Measurements from ENCODE around the gene UROS. TPM values are rescaled to one million over a fixed set of nuclear protein-coding genes. Genes with fewer than 3 reads are reported as not detected.

Gene UROS
- polyA plus RNA-seq, 2 of the 4 experiments (the other 2 are of a cell fraction) = 52.9 to 71.1 TPM

DNA sequence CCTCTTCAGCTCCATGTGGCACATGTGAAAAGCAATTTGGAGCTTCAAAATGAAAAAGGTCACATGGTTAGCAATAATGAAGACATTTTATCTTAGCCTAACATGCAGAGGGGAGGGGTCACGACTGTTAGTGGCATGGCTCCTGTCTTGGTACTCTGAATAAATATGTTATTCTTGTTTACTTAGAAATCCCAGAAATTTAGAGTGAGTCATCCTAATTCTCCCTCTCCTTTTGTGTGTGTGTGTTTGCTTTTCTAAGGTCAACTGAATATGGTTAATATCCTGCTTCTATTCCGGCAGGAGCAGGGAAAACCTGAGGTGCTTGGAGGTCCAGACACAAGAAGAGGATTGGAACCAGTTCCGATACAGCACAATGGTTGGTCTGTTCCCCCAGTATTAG lies 17.9 kb upstream of the UROS start (continued):
- TF ChIP-seq, protein P1, sequence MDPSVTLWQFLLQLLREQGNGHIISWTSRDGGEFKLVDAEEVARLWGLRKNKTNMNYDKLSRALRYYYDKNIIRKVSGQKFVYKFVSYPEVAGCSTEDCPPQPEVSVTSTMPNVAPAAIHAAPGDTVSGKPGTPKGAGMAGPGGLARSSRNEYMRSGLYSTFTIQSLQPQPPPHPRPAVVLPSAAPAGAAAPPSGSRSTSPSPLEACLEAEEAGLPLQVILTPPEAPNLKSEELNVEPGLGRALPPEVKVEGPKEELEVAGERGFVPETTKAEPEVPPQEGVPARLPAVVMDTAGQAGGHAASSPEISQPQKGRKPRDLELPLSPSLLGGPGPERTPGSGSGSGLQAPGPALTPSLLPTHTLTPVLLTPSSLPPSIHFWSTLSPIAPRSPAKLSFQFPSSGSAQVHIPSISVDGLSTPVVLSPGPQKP (IDR thresholded peaks at IDR 0.05; ENCODE audit: low read depth, low read length) = no peak
- TF ChIP-seq SMC3 (IDR thresholded peaks at IDR 0.05) (no peak), EHMT2 (IDR thresholded peaks at IDR 0.05; ENCODE audit: low read depth) (no peak), E2F6 (IDR thresholded peaks at IDR 0.05; ENCODE audit: borderline replicate concordance, low read depth) (no peak), GATA3 (IDR thresholded peaks at IDR 0.05; ENCODE audit: borderline replicate concordance) (peak; percentile 21; the same call in 1 of the 2 replicates), BHLHE40 (IDR thresholded peaks at IDR 0.05; ENCODE audit: low read depth, low read length) (no peak), HOXB5 (CRISPR knock-in tag; IDR thresholded peaks at IDR 0.05) (no peak), POLR2A (IDR thresholded peaks at IDR 0.05; ENCODE audit: low read length) (no peak), CHD4 (IDR thresholded peaks at IDR 0.05; ENCODE audit: borderline replicate concordance) (no peak), NPAS2 (CRISPR knock-in tag; IDR thresholded peaks at IDR 0.05; ENCODE audit: borderline replicate concordance) (no peak), SREBF2 (IDR thresholded peaks at IDR 0.05) (no peak), RCOR1 (IDR thresholded peaks at IDR 0.05; ENCODE audit: low read depth, low read length) (no peak), RARB (CRISPR knock-in tag; IDR thresholded peaks at IDR 0.05) (no peak)
- TF ChIP-seq, protein P2, sequence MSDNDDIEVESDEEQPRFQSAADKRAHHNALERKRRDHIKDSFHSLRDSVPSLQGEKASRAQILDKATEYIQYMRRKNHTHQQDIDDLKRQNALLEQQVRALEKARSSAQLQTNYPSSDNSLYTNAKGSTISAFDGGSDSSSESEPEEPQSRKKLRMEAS (IDR thresholded peaks at IDR 0.05) = peak; percentile 50
- TF ChIP-seq, protein P3, sequence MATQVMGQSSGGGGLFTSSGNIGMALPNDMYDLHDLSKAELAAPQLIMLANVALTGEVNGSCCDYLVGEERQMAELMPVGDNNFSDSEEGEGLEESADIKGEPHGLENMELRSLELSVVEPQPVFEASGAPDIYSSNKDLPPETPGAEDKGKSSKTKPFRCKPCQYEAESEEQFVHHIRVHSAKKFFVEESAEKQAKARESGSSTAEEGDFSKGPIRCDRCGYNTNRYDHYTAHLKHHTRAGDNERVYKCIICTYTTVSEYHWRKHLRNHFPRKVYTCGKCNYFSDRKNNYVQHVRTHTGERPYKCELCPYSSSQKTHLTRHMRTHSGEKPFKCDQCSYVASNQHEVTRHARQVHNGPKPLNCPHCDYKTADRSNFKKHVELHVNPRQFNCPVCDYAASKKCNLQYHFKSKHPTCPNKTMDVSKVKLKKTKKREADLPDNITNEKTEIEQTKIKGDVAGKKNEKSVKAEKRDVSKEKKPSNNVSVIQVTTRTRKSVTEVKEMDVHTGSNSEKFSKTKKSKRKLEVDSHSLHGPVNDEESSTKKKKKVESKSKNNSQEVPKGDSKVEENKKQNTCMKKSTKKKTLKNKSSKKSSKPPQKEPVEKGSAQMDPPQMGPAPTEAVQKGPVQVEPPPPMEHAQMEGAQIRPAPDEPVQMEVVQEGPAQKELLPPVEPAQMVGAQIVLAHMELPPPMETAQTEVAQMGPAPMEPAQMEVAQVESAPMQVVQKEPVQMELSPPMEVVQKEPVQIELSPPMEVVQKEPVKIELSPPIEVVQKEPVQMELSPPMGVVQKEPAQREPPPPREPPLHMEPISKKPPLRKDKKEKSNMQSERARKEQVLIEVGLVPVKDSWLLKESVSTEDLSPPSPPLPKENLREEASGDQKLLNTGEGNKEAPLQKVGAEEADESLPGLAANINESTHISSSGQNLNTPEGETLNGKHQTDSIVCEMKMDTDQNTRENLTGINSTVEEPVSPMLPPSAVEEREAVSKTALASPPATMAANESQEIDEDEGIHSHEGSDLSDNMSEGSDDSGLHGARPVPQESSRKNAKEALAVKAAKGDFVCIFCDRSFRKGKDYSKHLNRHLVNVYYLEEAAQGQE (IDR thresholded peaks at IDR 0.05) = no peak
- TF ChIP-seq, protein P4, sequence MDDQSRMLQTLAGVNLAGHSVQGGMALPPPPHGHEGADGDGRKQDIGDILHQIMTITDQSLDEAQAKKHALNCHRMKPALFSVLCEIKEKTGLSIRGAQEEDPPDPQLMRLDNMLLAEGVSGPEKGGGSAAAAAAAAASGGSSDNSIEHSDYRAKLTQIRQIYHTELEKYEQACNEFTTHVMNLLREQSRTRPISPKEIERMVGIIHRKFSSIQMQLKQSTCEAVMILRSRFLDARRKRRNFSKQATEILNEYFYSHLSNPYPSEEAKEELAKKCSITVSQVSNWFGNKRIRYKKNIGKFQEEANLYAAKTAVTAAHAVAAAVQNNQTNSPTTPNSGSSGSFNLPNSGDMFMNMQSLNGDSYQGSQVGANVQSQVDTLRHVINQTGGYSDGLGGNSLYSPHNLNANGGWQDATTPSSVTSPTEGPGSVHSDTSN (IDR thresholded peaks at IDR 0.05) = no peak

DNA sequence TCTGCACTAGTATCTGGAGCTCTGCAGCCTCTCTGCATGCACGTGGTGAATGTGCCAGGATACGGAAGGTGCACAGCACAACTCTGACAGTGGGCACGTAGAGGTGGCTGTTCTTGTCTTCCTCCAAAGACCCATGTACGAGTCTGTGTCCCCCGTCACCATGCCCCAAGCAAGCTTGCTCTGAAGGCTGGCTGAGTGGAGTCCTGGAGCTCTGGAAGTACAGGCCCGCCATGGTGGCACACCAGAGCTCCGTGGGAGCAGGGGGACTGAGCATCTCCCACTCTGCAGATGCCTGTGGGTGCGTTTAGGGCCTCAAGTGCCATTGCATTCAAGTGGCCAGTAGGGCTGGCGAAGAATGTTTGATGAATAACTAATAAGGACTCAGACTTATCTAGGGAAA lies 17.3 kb upstream of the UROS start:
- 91% methylated on average over 8 of the region's 9 CpGs for WGBS (ENCODE audit: missing lambda C conversion rate)
- H3K4me1 ChIP-seq = peaks cover 20% of the 10 kb centered on the region
- H3K9me3 ChIP-seq = no peaks in the 10 kb centered on the region
- peak in 1 of 2 experiments; percentile 11; a peak in 3 of 6 replicates for ATAC-seq
- ChIA-PET CTCF (interaction anchor here (0.5 to 1.3 kb wide), 3 partner anchors 8 to 40 kb away, joined by 3 read pairs; no protein-coding TSS in a partner anchor), POLR2A (interaction anchor here (1.0 kb wide), 1 partner anchor 17 kb away, joined by 5 read pairs; the partner anchor contains the start of genes BCCIP and UROS)
- no peak for DNase-seq (ENCODE audit: low read depth in 1 of 2, low spot score in 1 of 2)
- peak overlapping the region in 1 of 2 experiments; percentile 55; a peak in 3 of 6 replicates for H3K27ac ChIP-seq
- H3K4me3 ChIP-seq = no peak overlapping the region
- peak overlapping the region; percentile 65 for H3K4me2 ChIP-seq
- FAIRE-seq = no peak
- no peak for TF ChIP-seq JUN (IDR thresholded peaks at IDR 0.05)
- no peak for TF ChIP-seq SMC3 (IDR thresholded peaks at IDR 0.05)
- TF ChIP-seq RFX5 (IDR thresholded peaks at IDR 0.05) = no peak
- TF ChIP-seq GATA3 (IDR thresholded peaks at IDR 0.05; ENCODE audit: borderline replicate concordance) = no peak
- TF ChIP-seq TFCP2L1 (CRISPR knock-in tag; IDR thresholded peaks at IDR 0.05) = no peak
- no peak for TF ChIP-seq POLR2A (IDR thresholded peaks at IDR 0.05; ENCODE audit: low read length)
- TF ChIP-seq KDM5A (IDR thresholded peaks at IDR 0.05) = no peak
